AG09309 (cell line): ENCODE data around the gene YJEFN3.

ENCODE experiments used
- DNase-seq: peaks from one replicate; pipeline ENCODE4 v3.0.0-alpha.2; 2010; ENCODE audit warnings: low read depth
- H3K4me3 ChIP-seq: 2 replicates; pipeline ENCODE4 v1.5.1; 2011; ENCODE audit warnings: mild to moderate bottlenecking, low read depth, low read length, moderate library complexity; ENCODE audit not compliant: control insufficient read depth
- TF ChIP-seq, protein P1 (sequence below): IDR thresholded peaks from 2 replicates; pipeline ENCODE4 v1.5.1; 2011; ENCODE audit warnings: mild to moderate bottlenecking, low read depth, low read length, inconsistent platforms; ENCODE audit not compliant: insufficient read depth, control insufficient read depth; ENCODE audit errors: missing control alignments

The YJEFN3 gene, protein sequence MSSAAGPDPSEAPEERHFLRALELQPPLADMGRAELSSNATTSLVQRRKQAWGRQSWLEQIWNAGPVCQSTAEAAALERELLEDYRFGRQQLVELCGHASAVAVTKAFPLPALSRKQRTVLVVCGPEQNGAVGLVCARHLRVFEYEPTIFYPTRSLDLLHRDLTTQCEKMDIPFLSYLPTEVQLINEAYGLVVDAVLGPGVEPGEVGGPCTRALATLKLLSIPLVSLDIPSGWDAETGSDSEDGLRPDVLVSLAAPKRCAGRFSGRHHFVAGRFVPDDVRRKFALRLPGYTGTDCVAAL

DNA sequence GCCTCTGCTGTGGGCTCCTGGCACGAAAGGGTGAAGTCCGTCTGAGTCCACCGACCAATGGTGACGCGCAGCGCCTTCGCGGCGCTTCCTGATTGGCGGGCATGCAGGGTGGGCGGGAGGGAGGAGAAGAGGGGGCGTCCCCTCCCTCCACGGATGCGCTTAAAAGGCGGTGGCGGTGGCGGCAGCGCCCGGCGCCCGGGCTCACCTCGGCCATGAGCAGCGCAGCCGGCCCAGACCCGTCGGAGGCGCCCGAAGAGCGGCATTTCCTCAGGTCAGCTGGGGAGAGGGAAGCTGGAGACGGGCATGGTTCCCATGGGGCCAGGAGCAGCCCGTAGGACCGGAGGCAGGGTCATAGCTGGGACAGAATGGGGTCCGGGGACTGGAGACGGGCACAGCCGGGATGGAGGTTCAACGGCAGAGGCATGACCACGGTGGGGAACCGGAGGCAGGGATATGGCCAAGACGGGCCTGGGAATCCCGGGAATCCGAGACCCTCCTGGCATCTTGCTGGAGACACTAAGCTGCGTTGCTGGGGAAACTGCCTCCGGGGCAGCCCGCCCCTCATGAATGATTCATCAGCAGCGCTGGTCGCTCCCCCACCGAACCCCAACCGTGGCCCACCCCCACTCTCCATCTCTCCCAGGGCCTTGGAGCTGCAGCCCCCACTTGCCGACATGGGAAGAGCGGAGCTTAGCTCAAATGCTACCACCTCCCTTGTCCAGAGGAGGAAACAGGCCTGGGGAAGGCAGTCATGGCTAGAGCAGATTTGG lies at the start of gene YJEFN3:
Gene YJEFN3, plus strand, starts transcription at position 191 of the 770 bp plus-strand sequence. Its CDS starts 22 bp downstream, at position 213.
- TF ChIP-seq, protein P1, sequence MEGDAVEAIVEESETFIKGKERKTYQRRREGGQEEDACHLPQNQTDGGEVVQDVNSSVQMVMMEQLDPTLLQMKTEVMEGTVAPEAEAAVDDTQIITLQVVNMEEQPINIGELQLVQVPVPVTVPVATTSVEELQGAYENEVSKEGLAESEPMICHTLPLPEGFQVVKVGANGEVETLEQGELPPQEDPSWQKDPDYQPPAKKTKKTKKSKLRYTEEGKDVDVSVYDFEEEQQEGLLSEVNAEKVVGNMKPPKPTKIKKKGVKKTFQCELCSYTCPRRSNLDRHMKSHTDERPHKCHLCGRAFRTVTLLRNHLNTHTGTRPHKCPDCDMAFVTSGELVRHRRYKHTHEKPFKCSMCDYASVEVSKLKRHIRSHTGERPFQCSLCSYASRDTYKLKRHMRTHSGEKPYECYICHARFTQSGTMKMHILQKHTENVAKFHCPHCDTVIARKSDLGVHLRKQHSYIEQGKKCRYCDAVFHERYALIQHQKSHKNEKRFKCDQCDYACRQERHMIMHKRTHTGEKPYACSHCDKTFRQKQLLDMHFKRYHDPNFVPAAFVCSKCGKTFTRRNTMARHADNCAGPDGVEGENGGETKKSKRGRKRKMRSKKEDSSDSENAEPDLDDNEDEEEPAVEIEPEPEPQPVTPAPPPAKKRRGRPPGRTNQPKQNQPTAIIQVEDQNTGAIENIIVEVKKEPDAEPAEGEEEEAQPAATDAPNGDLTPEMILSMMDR = no peak
- DNase-seq = no peak
- no peak within 1 kb of the TSS for H3K4me3 ChIP-seq

DNA sequence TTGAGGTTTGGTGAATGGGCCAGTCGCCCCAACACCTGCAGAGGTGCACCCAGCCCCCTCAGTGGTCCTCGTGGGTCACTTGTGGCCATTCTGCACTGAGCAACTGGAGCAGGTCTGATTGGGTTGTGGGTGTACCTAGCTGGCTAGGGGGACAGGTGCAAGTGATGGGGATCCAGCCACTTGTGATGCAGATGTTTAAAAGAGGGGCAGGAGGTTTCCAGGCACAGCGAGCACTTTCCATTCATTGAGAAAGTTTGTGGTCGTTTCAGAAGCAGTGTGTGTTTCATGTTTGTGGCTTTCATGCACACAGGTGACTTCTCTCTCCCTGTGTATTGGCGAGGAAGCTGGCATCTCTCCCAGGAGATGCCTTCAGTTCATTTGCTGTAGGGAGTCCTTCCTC lies 48.0 kb upstream of the YJEFN3 start:
- no peak for DNase-seq
- H3K4me3 ChIP-seq = no peak overlapping the region
- TF ChIP-seq, protein P1 = no peak

DNA sequence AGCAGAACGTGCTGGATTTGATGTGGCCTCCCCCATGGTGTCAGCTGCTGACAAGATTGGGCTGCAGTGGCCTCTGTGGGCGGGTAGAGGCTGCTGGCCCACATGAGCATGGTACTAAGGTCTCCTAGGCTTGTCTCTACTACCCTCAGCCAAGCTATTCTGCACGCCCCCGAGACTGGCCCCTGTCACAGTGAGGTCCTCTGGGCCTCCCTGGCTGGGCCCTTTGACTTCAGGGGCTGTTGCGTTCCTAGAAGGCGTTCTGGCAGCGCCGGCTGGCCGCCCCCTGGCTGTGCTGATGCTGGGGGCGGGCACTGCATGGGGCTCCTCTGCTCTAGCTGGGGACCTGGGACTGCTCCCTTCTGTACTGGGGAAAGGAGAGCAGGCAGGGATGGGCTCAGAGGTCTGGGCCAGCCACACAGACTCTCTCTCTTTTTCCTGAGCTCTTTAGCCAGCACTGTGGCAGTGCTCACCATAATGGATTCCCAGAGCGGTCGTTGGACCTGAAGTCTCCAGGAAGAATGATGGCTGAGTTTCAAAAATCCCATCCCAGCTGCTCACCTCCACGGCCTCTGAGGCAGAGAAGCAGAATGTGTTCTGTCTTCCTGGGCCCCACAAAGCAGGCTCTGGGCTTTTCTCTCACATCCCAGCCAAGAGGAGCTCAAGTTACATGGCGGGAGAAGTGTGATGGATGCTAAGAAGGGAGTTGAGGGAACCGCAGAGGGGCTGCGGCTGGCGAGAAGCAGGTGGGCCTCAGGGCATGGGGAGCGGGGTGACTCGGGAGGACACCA lies 45.7 kb upstream of the YJEFN3 start:
- H3K4me3 ChIP-seq = no peak overlapping the region
- DNase-seq = no peak
- TF ChIP-seq, protein P1 = no peak

DNA sequence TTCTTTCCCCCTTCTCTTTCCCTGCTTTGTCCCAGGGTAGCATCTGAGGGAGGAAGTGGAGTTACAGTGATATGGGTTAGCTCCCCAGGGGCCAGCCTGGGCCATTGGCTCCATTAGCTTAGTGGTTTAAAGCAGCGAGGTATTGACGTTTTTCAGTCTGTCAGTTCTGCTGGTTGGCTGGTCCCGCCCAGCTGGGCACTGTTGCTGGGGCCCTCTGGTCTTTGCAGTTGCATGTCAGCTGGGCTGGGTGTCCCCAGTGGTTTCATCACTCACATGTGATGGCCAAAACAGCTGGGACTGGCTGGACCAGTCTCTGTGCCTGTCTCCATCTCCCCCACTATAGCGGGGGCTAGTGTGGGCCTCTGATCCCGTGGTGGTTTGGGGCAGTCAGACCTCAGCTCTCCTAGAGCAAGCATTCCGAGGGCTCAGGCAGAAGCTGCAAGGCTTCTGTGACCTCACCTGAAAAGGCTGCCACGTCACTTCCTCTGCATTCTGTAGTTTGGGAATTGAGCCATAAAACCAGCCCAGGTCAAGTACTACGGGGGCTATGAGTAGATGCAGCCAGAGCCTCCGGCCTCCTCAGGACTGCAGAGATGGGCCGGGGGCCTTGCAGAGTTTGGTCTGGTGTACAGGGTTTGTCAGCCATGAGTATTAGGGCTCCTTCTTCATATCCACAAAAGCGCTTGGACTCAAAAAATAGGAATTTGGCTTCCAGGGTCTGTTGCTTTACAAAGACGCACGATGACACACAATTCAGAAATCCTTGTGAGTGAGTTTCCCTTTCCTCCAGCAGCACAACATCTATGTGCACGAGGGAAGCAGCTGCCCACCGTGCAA lies 43.3 kb upstream of the YJEFN3 start:
- no peak overlapping the region for H3K4me3 ChIP-seq
- TF ChIP-seq, protein P1 = no peak
- DNase-seq = no peak

DNA sequence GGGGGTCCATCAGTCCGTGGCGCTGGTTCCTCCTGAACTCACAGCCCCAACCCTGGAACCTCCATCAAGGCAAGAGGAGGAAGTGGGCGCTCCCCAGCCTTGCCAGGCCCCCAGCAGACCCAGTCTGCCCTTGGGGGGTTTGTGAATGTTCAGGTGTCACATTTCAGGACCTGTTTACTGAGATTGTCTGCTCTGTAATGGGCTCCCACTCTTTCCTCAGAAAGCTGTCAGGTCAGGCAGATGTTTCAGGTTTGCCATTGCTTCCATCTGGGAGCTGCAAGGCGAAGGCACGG lies 42.8 kb upstream of the YJEFN3 start:
- no peak overlapping the region for H3K4me3 ChIP-seq
- DNase-seq = no peak
- TF ChIP-seq, protein P1 = no peak

DNA sequence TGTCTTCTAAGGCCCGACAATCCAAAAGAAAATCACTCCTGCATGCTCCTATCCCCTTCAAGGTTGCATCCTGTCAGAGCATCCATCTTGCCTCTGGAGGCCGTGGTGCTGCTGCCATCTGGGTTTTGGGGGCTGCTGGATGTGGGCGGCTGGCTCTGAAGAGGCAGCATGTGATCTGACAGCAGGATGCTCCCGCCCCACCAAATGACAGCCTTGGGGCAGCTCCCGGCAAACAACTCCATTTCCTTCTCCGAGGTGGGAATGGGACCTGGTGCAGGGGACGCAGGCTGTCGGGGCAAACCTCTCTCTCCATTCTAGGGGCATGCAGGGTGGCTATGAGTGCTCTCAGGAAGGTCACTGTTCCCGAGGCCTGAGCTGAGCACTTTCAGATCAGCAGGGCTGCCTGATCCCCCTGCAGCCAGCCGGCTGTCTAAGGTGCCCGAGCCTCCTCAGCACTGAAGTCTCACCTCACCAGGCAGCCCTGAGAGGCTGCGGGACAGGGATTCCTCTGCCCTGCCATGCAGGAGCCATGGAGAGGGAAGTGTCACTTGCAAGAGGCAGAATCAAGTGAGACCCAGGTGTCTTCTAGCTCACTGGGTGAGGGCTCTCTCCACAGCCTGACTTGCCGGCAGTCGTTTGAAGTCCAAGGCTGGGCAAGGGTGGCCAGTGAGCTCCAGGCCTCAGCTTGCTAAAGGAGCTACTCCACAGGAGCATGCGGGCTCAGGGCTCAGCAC lies 42.2 kb upstream of the YJEFN3 start:
- H3K4me3 ChIP-seq = no peak overlapping the region
- TF ChIP-seq, protein P1 = no peak
- DNase-seq = no peak
